ENCODE data around the gene XRCC5. TPM values are rescaled to one million over a fixed set of nuclear protein-coding genes. Genes with fewer than 3 reads are reported as not detected.

The XRCC5 gene
- total and polyA plus RNA-seq, 2 donors (not counting 3 experiments of a cell fraction or from before 2014, with no cell fraction given): 267 to 319 TPM

GRCh38 chr2:216217904-216218260, 108.7 kb downstream of the XRCC5 start:
- H4K20me1 ChIP-seq (replicated peaks; ENCODE audit: control insufficient read depth, extremely low read depth, insufficient read depth, low read length): no peaks in the 10 kb centered on the region
- no TSS peak for BruUV-seq (replicated peaks)
- FAIRE-seq: no peak
- DNase-seq (ENCODE audit: low read depth, low spot score): no peak
- ChIA-PET POLR2A (no interaction called here), CTCF (interaction anchor here (1.2 to 1.9 kb wide), 3 partner anchors 24 to 149 kb away, joined by 4 to 6 read pairs (median 4); no protein-coding TSS in a partner anchor)
- intact Hi-C loops (cut with micrococcal nuclease) (loop anchor here (1.0 to 10.0 kb wide), 3 partner anchors 154 to 417 kb away; partner anchors contain the start of genes IGFBP2, MARCHF4 and SMARCAL1), dilution Hi-C loops (cut with MboI; ENCODE audit: extremely low pct_ligation_motif_present, low sequenced_read_pairs) (no loop called here)
- TF ChIP-seq FOS (IDR thresholded peaks at IDR 0.05; ENCODE audit: borderline replicate concordance, insufficient read depth, low read length): no peak
- TF ChIP-seq CTCF (IDR thresholded peaks at IDR 0.05; ENCODE audit: extremely low read depth in 1 of 2, insufficient read depth in 1 of 2, low read depth in 1 of 2, low read length in 2 of 2): no peak
- TF ChIP-seq GATA2 (IDR thresholded peaks at IDR 0.05; ENCODE audit: insufficient read depth, insufficient read length, low read depth, low read length): no peak
- no peak for TF ChIP-seq MAX (IDR thresholded peaks at IDR 0.05; ENCODE audit: insufficient read depth, insufficient read length)
- TF ChIP-seq MYC (IDR thresholded peaks at IDR 0.05; ENCODE audit: low read depth, low read length): no peak
- H3K79me2 ChIP-seq (ENCODE audit: control insufficient read depth, insufficient read depth, low read length): no peaks in the 10 kb centered on the region
- H3K27ac ChIP-seq (ENCODE audit: insufficient read depth, low read depth, low read length): peak overlapping the region; percentile 52
- H3K4me3 ChIP-seq (replicated peaks in 1 of 3; ENCODE audit: insufficient read depth in 1 of 3, low read depth in 1 of 3, low read length in 3 of 3): no peak overlapping the region
- H3K9ac ChIP-seq (replicated peaks; ENCODE audit: extremely low read depth, insufficient read depth, low read length): peak overlapping the region; percentile 1
- no peaks in the 10 kb centered on the region for H3K27me3 ChIP-seq (ENCODE audit: control insufficient read depth in 2 of 2, insufficient read depth in 2 of 2, low read length in 2 of 2)
- H3K9me3 ChIP-seq (replicated peaks; ENCODE audit: control insufficient read depth, insufficient read depth, low read length): no peaks in the 10 kb centered on the region
- peak overlapping the region; percentile 58 for H3K4me2 ChIP-seq (ENCODE audit: insufficient read depth, low read length)
- H3K9me1 ChIP-seq (replicated peaks; ENCODE audit: control insufficient read depth, extremely low read depth, insufficient read depth, low read length): no peaks in the 10 kb centered on the region
- peaks cover 51% of the 10 kb centered on the region for H3K4me1 ChIP-seq (ENCODE audit: control insufficient read depth, extremely low read depth, insufficient read depth, low read length)
- H2AFZ ChIP-seq (ENCODE audit: low read depth, low read length): no peak overlapping the region
- no peaks in the 10 kb centered on the region for H3K36me3 ChIP-seq (ENCODE audit: control insufficient read depth in 2 of 2, extremely low read depth in 1 of 2, insufficient read depth in 2 of 2, low read length in 2 of 2)

GRCh38 chr2:216219861-216220260, 110.7 kb downstream of the XRCC5 start:
- TF ChIP-seq EZH2 (IDR thresholded peaks at IDR 0.05; ENCODE audit: borderline replicate concordance, low read depth, low read length, severe bottlenecking): no peak
- no peak for TF ChIP-seq POLR2A (IDR thresholded peaks at IDR 0.05; ENCODE audit: low read depth, low read length)
- no peak for TF ChIP-seq POLR2AphosphoS5 (IDR thresholded peaks at IDR 0.05; ENCODE audit: insufficient read depth, low read depth, low read length)
- intact Hi-C loops (cut with micrococcal nuclease): loop anchor here (5.0 to 10.0 kb wide), 4 partner anchors 67 to 447 kb away; partner anchors contain the start of gene IGFBP2
- no TSS peak for BruUV-seq (replicated peaks)
- H3K4me3 ChIP-seq (replicated peaks in 1 of 3; ENCODE audit: insufficient read depth in 1 of 3, low read depth in 1 of 3, low read length in 3 of 3): no peak overlapping the region
- CTCF ChIA-PET: no interaction called here
- no peaks in the 10 kb centered on the region for H3K9me3 ChIP-seq (replicated peaks; ENCODE audit: control insufficient read depth, insufficient read depth, low read length)
- no peaks in the 10 kb centered on the region for H4K20me1 ChIP-seq (replicated peaks; ENCODE audit: control insufficient read depth, extremely low read depth, insufficient read depth, low read length)
- H3K79me2 ChIP-seq (ENCODE audit: control insufficient read depth, insufficient read depth, low read length): no peaks in the 10 kb centered on the region
- H3K9ac ChIP-seq (replicated peaks; ENCODE audit: extremely low read depth, insufficient read depth, low read length): no peak overlapping the region
- no peak overlapping the region for H3K27ac ChIP-seq (ENCODE audit: insufficient read depth, low read depth, low read length)
- H3K4me2 ChIP-seq (ENCODE audit: insufficient read depth, low read length): no peak overlapping the region
- peaks cover 47% of the 10 kb centered on the region for H3K4me1 ChIP-seq (ENCODE audit: control insufficient read depth, extremely low read depth, insufficient read depth, low read length)
- H3K27me3 ChIP-seq (ENCODE audit: control insufficient read depth in 2 of 2, insufficient read depth in 2 of 2, low read length in 2 of 2): no peaks in the 10 kb centered on the region
- DNase-seq (ENCODE audit: low read depth, low spot score): no peak
- H3K9me1 ChIP-seq (replicated peaks; ENCODE audit: control insufficient read depth, extremely low read depth, insufficient read depth, low read length): no peaks in the 10 kb centered on the region
- FAIRE-seq: no peak
- H3K36me3 ChIP-seq (ENCODE audit: control insufficient read depth in 2 of 2, extremely low read depth in 1 of 2, insufficient read depth in 2 of 2, low read length in 2 of 2): no peaks in the 10 kb centered on the region
- dilution Hi-C loops (cut with MboI; ENCODE audit: extremely low pct_ligation_motif_present, low sequenced_read_pairs): no loop called here
- POLR2A ChIA-PET: no interaction called here
- H2AFZ ChIP-seq (ENCODE audit: low read depth, low read length): no peak overlapping the region

Data from endothelial cell of umbilical vein (primary cell).